Natural killer cell (primary cell): ENCODE data around the gene ZNF441. TPM values are rescaled to one million over a fixed set of nuclear protein-coding genes. Genes with fewer than 3 reads are reported as not detected.
"Not testable (repeated sequence)": the region's sequence is repeated elsewhere in the genome, so short reads cannot be mapped to it uniquely, and the experiment has no call there.

Source experiments
- ATAC-seq, 3 donors: fragments of 150-1000 bp in 2 of 3; fragments of 200-7000 bp in 1 of 3; cut with Tn5 transposase; 1 replicate in 1 of 3; 2 replicates in 2 of 3; pipeline ENCODE4 v1.10.0; 2021; ENCODE audit warnings: mild to moderate bottlenecking in 2 of 3, moderate library complexity in 2 of 3
- DNase-seq, 2 donors: peaks; one replicate each; pipeline versions ENCODE4 v3.0.0 to v3.0.0-alpha.2; 2013 to 2021; ENCODE audit warnings: mixed read lengths in 1 of 2
- H3K27ac ChIP-seq: one replicate; pipeline ENCODE4 v1.5.1; 2013; ENCODE audit warnings: mild to moderate bottlenecking, low read length
- H3K27me3 ChIP-seq: one replicate; pipeline ENCODE4 v1.6.1; 2013; ENCODE audit warnings: low read length; ENCODE audit not compliant: control insufficient read depth, insufficient read depth
- H3K36me3 ChIP-seq: one replicate; pipeline ENCODE4 v1.6.1; 2013; ENCODE audit warnings: low read length; ENCODE audit not compliant: control insufficient read depth, insufficient read depth
- H3K4me1 ChIP-seq: one replicate; pipeline ENCODE4 v1.6.1; 2013; ENCODE audit warnings: low read length; ENCODE audit not compliant: control insufficient read depth, insufficient read depth
- H3K4me3 ChIP-seq: one replicate; pipeline ENCODE4 v1.5.1; 2013; ENCODE audit warnings: low read length
- H3K9me3 ChIP-seq: one replicate; pipeline ENCODE4 v1.6.1; 2013; ENCODE audit warnings: low read length; ENCODE audit not compliant: control insufficient read depth, insufficient read depth
- H3K27ac Mint-ChIP-seq, 2 donors: one replicate each; pipeline ENCODE4 v1.8.0; 2022; ENCODE audit warnings: mild to moderate bottlenecking in 2 of 2, mixed read lengths in 2 of 2, moderate library complexity in 1 of 2
- H3K27me3 Mint-ChIP-seq, 2 donors: one replicate each; pipeline ENCODE4 v1.8.0; 2022; ENCODE audit warnings: low read depth in 2 of 2, mixed read lengths in 2 of 2
- H3K36me3 Mint-ChIP-seq: one replicate; pipeline ENCODE4 v1.8.0; 2022; ENCODE audit warnings: mixed read lengths
- H3K4me1 Mint-ChIP-seq, 2 donors: one replicate each; pipeline ENCODE4 v1.8.0; 2022; ENCODE audit warnings: mixed read lengths in 2 of 2
- H3K4me3 Mint-ChIP-seq: one replicate; pipeline ENCODE4 v1.8.0; 2022; ENCODE audit warnings: mild to moderate bottlenecking, moderate library complexity, mixed read lengths
- H3K9me3 Mint-ChIP-seq, 2 donors: one replicate each; pipeline ENCODE4 v1.8.0; 2022; ENCODE audit warnings: mixed read lengths in 2 of 2
- WGBS: methylation state at CpG from one replicate; pipeline ENCODE4 v1.1.7; 2013; ENCODE audit warnings: missing lambda C conversion rate; ENCODE audit not compliant: insufficient coverage; 5-methylcytosine and 5-hydroxymethylcytosine counted together
- intact Hi-C: fragments of 100-400 bp; cut with micrococcal nuclease; formaldehyde crosslinking; loops from one replicate; pipeline ENCODE4 v1.14.2; 2022
- total RNA-seq, 4 donors: library from RNA; stranded (reverse); fragments of 120-200 nt in 1 of 4; gene quantifications; one replicate each; pipeline versions ENCODE4 v1.2.3 to v1.2.4, GENCODE V29; 2013 to 2022
- TF ChIP-seq, protein P1 (sequence below): fragments of 200-600 bp; IDR thresholded peaks from one replicate; pipeline ENCODE4 v1.8.0; 2022; ENCODE audit warnings: antibody characterized with exemption

The ZNF441 gene
- total RNA-seq, 3 donors from 2014 or later (not counting 1 experiment from before 2014, with no cell fraction given): 6.5 to 9.6 (median 7.1) TPM

DNA sequence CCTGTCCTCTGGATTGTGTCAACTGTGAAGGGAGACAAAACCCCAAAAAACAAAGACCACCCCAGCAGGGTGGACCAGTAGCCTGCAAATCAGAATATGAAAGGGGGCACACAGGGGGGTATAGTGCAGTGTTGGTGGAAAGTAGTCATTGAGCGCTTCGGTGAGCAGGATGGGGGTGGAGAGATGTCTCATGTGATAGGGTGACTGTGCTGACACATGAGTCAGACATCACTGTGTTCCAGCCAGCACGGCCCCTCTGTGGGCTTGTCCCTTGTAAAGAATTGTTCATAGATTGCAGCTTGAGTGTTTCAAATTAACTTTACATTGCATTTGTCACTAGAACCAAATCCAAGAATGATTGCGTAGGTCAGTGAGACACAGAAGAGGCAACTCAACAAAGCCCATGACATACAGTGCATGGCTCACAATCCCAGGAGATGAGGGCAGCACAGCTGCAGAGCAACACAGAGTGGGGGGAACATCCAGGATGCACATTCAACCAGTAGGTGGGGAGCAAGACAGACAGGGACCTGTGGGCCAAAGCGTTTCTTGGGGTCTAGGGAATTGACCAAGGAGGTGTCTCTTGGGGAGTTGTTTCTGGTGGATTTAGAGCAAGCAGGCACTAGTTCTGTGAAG is 54.8 kb downstream of the ZNF441 start:
- H3K4me1 Mint-ChIP-seq: peaks cover 17 to 32% of the 10 kb centered on the region in 2 donors
- H3K9me3 Mint-ChIP-seq: no peaks in the 10 kb centered on the region
- no peaks in the 10 kb centered on the region for H3K36me3 ChIP-seq
- H3K27me3 ChIP-seq: no peaks in the 10 kb centered on the region
- no peaks in the 10 kb centered on the region for H3K27me3 Mint-ChIP-seq
- ATAC-seq (no peak), DNase-seq (no peak)
- no peak overlapping the region for H3K4me3 ChIP-seq
- no peaks in the 10 kb centered on the region for H3K36me3 Mint-ChIP-seq
- H3K27ac Mint-ChIP-seq: peak overlapping the region in 1 of 2 donors; percentile 8
- no peak overlapping the region for H3K4me3 Mint-ChIP-seq
- H3K4me1 ChIP-seq: no peaks in the 10 kb centered on the region
- WGBS: 92% methylated on average over 5 of the region's 5 CpGs
- H3K9me3 ChIP-seq: no peaks in the 10 kb centered on the region
- intact Hi-C loops: no loop called here
- H3K27ac ChIP-seq: no peak overlapping the region
- TF ChIP-seq, protein P1, sequence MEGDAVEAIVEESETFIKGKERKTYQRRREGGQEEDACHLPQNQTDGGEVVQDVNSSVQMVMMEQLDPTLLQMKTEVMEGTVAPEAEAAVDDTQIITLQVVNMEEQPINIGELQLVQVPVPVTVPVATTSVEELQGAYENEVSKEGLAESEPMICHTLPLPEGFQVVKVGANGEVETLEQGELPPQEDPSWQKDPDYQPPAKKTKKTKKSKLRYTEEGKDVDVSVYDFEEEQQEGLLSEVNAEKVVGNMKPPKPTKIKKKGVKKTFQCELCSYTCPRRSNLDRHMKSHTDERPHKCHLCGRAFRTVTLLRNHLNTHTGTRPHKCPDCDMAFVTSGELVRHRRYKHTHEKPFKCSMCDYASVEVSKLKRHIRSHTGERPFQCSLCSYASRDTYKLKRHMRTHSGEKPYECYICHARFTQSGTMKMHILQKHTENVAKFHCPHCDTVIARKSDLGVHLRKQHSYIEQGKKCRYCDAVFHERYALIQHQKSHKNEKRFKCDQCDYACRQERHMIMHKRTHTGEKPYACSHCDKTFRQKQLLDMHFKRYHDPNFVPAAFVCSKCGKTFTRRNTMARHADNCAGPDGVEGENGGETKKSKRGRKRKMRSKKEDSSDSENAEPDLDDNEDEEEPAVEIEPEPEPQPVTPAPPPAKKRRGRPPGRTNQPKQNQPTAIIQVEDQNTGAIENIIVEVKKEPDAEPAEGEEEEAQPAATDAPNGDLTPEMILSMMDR: no peak

DNA sequence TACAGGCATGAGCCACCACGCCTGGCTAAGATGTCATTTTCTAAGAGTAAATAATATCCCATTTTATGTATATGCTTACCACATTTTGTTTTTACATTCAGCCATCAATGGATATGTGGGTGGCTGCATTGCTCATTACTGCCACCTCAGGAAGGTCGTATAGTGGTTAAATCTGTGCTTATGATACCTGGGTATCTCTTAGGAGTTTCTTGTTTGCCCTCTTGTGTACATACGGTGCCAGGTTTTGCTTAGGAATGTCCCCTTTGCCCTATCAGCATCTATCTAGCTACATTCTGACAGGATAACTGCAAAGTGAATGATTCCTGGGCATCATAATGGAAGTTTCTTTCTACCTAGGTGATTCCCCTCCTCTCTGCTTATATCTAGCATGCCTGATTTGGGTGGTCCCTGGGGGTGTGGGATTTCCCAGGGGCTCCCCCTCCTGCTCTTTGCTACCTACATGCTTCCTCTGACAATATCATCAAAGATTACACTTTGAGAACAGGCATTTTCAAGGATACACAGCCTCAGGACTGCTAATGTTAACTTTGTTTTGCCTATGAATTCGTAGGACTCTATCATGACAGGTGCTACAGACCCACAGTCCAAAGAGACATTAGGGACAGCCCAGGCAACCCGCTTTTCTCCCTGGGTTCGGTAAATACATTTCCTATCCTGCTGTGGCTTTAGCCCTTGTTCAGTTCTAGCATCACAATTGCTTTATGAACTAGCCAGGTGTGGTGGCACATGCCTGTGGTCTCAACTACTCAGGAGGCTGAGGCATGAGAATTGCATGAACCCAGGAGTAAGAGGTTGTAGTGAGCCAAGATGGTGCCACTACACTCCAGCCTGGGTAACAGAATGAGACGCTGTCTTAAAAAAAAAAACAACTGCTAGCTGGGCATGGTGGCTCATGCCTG is 62.4 kb downstream of the ZNF441 start:
- Histone ChIP-seq H3K36me3 (peaks cover 25% of the 10 kb centered on the region), H3K9me3 (peaks cover 36% of the 10 kb centered on the region)
- Mint-ChIP-seq H3K9me3 (peaks cover 4 to 15% of the 10 kb centered on the region in 2 donors), H3K36me3 (peaks cover 38% of the 10 kb centered on the region)
- H3K4me3 Mint-ChIP-seq, DNase-seq, H3K27me3 ChIP-seq, H3K27me3 Mint-ChIP-seq, H3K4me3 ChIP-seq, H3K27ac Mint-ChIP-seq, H3K4me1 Mint-ChIP-seq, ATAC-seq, H3K27ac ChIP-seq, H3K4me1 ChIP-seq, intact Hi-C loops: not testable (repeated sequence)
- WGBS: 94% methylated on average over 5 of the region's 7 CpGs

- Histone ChIP-seq H3K9me3 (peaks cover 45% of the 10 kb centered on the region), H3K4me1 (no peaks in the 10 kb centered on the region), H3K4me3 (no peak overlapping the region), H3K36me3 (peaks cover 25% of the 10 kb centered on the region), H3K27ac (no peak overlapping the region), H3K27me3 (no peaks in the 10 kb centered on the region)
- Mint-ChIP-seq H3K4me1 (no peaks in the 10 kb centered on the region), H3K4me3 (no peak overlapping the region), H3K9me3 (peaks cover 4 to 15% of the 10 kb centered on the region in 2 donors), H3K27me3 (no peaks in the 10 kb centered on the region), H3K27ac (no peak overlapping the region), H3K36me3 (peaks cover 38% of the 10 kb centered on the region)
- 95% methylated on average over 5 of the region's 8 CpGs for WGBS
- TF ChIP-seq, protein P1: no peak
- intact Hi-C loops: no loop called here
- no peak for DNase-seq
- ATAC-seq: no peak
These were observed 65.6 kb downstream of the ZNF441 start for GRCh38 chr19:11832253-11832912.

GRCh38 chr19:11833541-11833940 is 66.7 kb downstream of the ZNF441 start:
- Mint-ChIP-seq H3K27ac (no peak overlapping the region), H3K36me3 (peaks cover 38% of the 10 kb centered on the region), H3K27me3 (no peaks in the 10 kb centered on the region), H3K9me3 (peaks cover 4 to 15% of the 10 kb centered on the region in 2 donors), H3K4me3 (no peak overlapping the region), H3K4me1 (no peaks in the 10 kb centered on the region)
- Histone ChIP-seq H3K9me3 (peaks cover 45% of the 10 kb centered on the region), H3K27ac (no peak overlapping the region), H3K27me3 (no peaks in the 10 kb centered on the region), H3K4me1 (no peaks in the 10 kb centered on the region), H3K36me3 (peaks cover 25% of the 10 kb centered on the region), H3K4me3 (no peak overlapping the region)
- no peak for ATAC-seq
- WGBS: 100% methylated on average over 1 of the region's 2 CpGs
- no peak for DNase-seq
- intact Hi-C loops: no loop called here
- TF ChIP-seq, protein P1: no peak
